Keratinocyte (primary cell): ENCODE results near the gene ATF7. TPM values are rescaled to one million over a fixed set of nuclear protein-coding genes. Genes with fewer than 3 reads are reported as not detected.

ENCODE experiments used
- DNase-seq: peaks from one replicate; pipeline ENCODE4 v3.0.0-alpha.2; 2011; ENCODE audit warnings: low read depth, missing footprints, low spot score
- FAIRE-seq: peaks from 2 replicates; lab custom pipeline; 2011; peaks lifted over from hg19 to GRCh38; lab: Jason Lieb, UNC
- H2AFZ ChIP-seq: 2 replicates; pipeline ENCODE4 v1.6.0; 2012; ENCODE audit warnings: low read length, control low read depth, inconsistent platforms; ENCODE audit not compliant: control insufficient read depth
- H3K27ac ChIP-seq: 2 replicates; pipeline ENCODE4 v1.5.1; 2011; ENCODE audit warnings: low read length; ENCODE audit not compliant: control insufficient read depth, insufficient read depth
- H3K27me3 ChIP-seq: 3 replicates; pipeline ENCODE4 v1.6.0; 2011; ENCODE audit warnings: low read length; ENCODE audit not compliant: control insufficient read depth, insufficient read depth; ENCODE audit errors: extremely low read depth
- H3K36me3 ChIP-seq, 2 experiments: 2 replicates in 1 of 2; 3 replicates in 1 of 2; pipeline ENCODE4 v1.5.1; 2011; ENCODE audit warnings: low read length in 2 of 2, mild to moderate bottlenecking in 1 of 2; ENCODE audit not compliant: control insufficient read depth in 2 of 2, insufficient read depth in 2 of 2; ENCODE audit errors: extremely low read depth in 1 of 2
- H3K4me1 ChIP-seq: 3 replicates; pipeline ENCODE4 v1.5.1; 2011; ENCODE audit warnings: low read length; ENCODE audit not compliant: control insufficient read depth, insufficient read depth; ENCODE audit errors: extremely low read depth
- H3K4me2 ChIP-seq: 3 replicates; pipeline ENCODE4 v1.6.0; 2011; ENCODE audit warnings: low read depth, low read length; ENCODE audit not compliant: control insufficient read depth, insufficient read depth; ENCODE audit errors: extremely low read depth
- H3K4me3 ChIP-seq, 3 experiments: fragments of 200-600 bp in 1 of 3; sonication (generic) in 1 of 3; 2 replicates in 2 of 3; 3 replicates in 1 of 3; pipeline ENCODE4 v1.5.1; 2011 to 2016; ENCODE audit warnings: low read length in 3 of 3, mild to moderate bottlenecking in 3 of 3, control low read depth in 2 of 3, inconsistent platforms in 1 of 3, low read depth in 1 of 3, mixed read lengths in 1 of 3, mixed run types in 1 of 3, moderate library complexity in 1 of 3; ENCODE audit not compliant: control insufficient read depth in 2 of 3, insufficient read depth in 2 of 3; ENCODE audit errors: extremely low read depth in 1 of 3
- H3K79me2 ChIP-seq: 2 replicates; pipeline ENCODE4 v1.6.0; 2012; ENCODE audit warnings: low read length; ENCODE audit not compliant: control insufficient read depth, insufficient read depth
- H3K9ac ChIP-seq: 3 replicates; pipeline ENCODE4 v1.6.0; 2011; ENCODE audit warnings: low read length; ENCODE audit not compliant: control insufficient read depth, insufficient read depth; ENCODE audit errors: extremely low read depth
- H3K9me1 ChIP-seq: 3 replicates; pipeline ENCODE4 v1.6.0; 2011; ENCODE audit warnings: low read length; ENCODE audit not compliant: control insufficient read depth, insufficient read depth; ENCODE audit errors: extremely low read depth
- H3K9me3 ChIP-seq: 2 replicates; pipeline ENCODE4 v1.5.1; 2012; ENCODE audit warnings: low read depth, low read length; ENCODE audit not compliant: control insufficient read depth
- H4K20me1 ChIP-seq: 3 replicates; pipeline ENCODE4 v1.6.0; 2011; ENCODE audit warnings: low read length; ENCODE audit not compliant: control insufficient read depth, insufficient read depth; ENCODE audit errors: extremely low read depth
- CTCF ChIP-seq, 3 experiments: IDR thresholded peaks in 1 of 3; conservative IDR thresholded peaks in 1 of 3; optimal IDR thresholded peaks in 1 of 3; 2 replicates in 2 of 3; 3 replicates in 1 of 3; pipeline versions ENCODE3 to v1.5.1; 2011; ENCODE audit warnings: low read length in 3 of 3, mild to moderate bottlenecking in 3 of 3, moderate library complexity in 2 of 3, control low read depth in 1 of 3, inconsistent platforms in 1 of 3; ENCODE audit not compliant: insufficient read depth in 2 of 3; ENCODE audit errors: extremely low read depth in 1 of 3
- EZH2 ChIP-seq: IDR thresholded peaks from one replicate; pipeline ENCODE4 v1.6.1; 2012; ENCODE audit warnings: inconsistent platforms, mild to moderate bottlenecking, low read length, moderate library complexity
- dilution Hi-C: fragments of 300-500 bp; cut with MboI; formaldehyde crosslinking; loops from one replicate; pipeline ENCODE4 v1.7.0; 2020; ENCODE audit warnings: low sequenced_read_pairs; ENCODE audit not compliant: extremely low pct_ligation_motif_present
- polyA plus RNA-seq, 5 experiments: library from polyadenylated mRNA; depleted of rRNA in 3 of 5; stranded (reverse) in 3 of 5; stranded (forward) in 1 of 5; unstranded in 1 of 5; fragments of >200 nt; gene quantifications; 1 replicate in 1 of 5; 2 replicates in 3 of 5; 3 replicates in 1 of 5; pipeline versions ENCODE4 v1.2.1 to v1.2.3, GENCODE V29; 2011 to 2012; ENCODE audit warnings: missing spikeins in 2 of 5, low read depth in 1 of 5, low replicate concordance in 1 of 5

Gene ATF7
- polyA plus RNA-seq, 1 donor (not counting 4 experiments of a cell fraction or from before 2014, with no cell fraction given): 16.3 TPM

GRCh38 chr12:53625373-53625945 lies 723 bp downstream of the ATF7 start:
- dilution Hi-C loops: no loop called here

GRCh38 chr12:53624956-53625355 lies 1.2 kb downstream of the ATF7 start:
- H4K20me1 ChIP-seq: no peaks in the 10 kb centered on the region
- H3K4me1 ChIP-seq: peaks cover 26% of the 10 kb centered on the region
- peak overlapping the region; percentile 99 for H3K9ac ChIP-seq
- H3K36me3 ChIP-seq: no peaks in the 10 kb centered on the region
- no peaks in the 10 kb centered on the region for H3K9me3 ChIP-seq
- no peaks in the 10 kb centered on the region for H3K9me1 ChIP-seq
- peak overlapping the region; percentile 58 to 94 (median 92) for H3K4me3 ChIP-seq
- no peaks in the 10 kb centered on the region for H3K27me3 ChIP-seq
- DNase-seq (no peak), FAIRE-seq (no peak)
- no peak overlapping the region for H2AFZ ChIP-seq
- dilution Hi-C loops: no loop called here
- H3K4me2 ChIP-seq: peak overlapping the region; percentile 91
- peaks cover 55% of the 10 kb centered on the region for H3K79me2 ChIP-seq
- peak overlapping the region; percentile 97 for H3K27ac ChIP-seq
- TF ChIP-seq CTCF (optimal IDR thresholded peaks at IDR 0.05 in 1 of 3, IDR thresholded peaks at IDR 0.05 in 1 of 3, conservative IDR thresholded peaks at IDR 0.05 in 1 of 3; ENCODE audit: extremely low read depth in 1 of 3, insufficient read depth in 2 of 3, low read length in 3 of 3): no peak
- no peak for TF ChIP-seq EZH2

More at GRCh38 chr12:53625373-53625945, 723 bp downstream of the ATF7 start:
- H3K4me2 ChIP-seq: peak overlapping the region; percentile 91
- H3K4me1 ChIP-seq: peaks cover 26% of the 10 kb centered on the region
- peak overlapping the region; percentile 58 to 94 (median 92) for H3K4me3 ChIP-seq
- peaks cover 53% of the 10 kb centered on the region for H3K79me2 ChIP-seq
- H3K9me3 ChIP-seq: no peaks in the 10 kb centered on the region
- DNase-seq: no peak
- H3K27ac ChIP-seq: peak overlapping the region; percentile 97
- H4K20me1 ChIP-seq: no peaks in the 10 kb centered on the region
- peak overlapping the region; percentile 99 for H3K9ac ChIP-seq
- no peak for FAIRE-seq
- H3K27me3 ChIP-seq: no peaks in the 10 kb centered on the region
- peak overlapping the region; percentile 39 for H2AFZ ChIP-seq
- TF ChIP-seq CTCF (optimal IDR thresholded peaks at IDR 0.05 in 1 of 3, IDR thresholded peaks at IDR 0.05 in 1 of 3, conservative IDR thresholded peaks at IDR 0.05 in 1 of 3; ENCODE audit: extremely low read depth in 1 of 3, insufficient read depth in 2 of 3, low read length in 3 of 3): no peak
- no peak for TF ChIP-seq EZH2
- no peaks in the 10 kb centered on the region for H3K9me1 ChIP-seq
- H3K36me3 ChIP-seq: no peaks in the 10 kb centered on the region
